Activated CD4-positive, alpha-beta T cell treated with anti-CD3 and anti-CD28 coated beads, Interleukin-2, amount 50 U/mL, for 16 hours (primary cell): ENCODE results near the gene TAF3.

Experiments
- DNase-seq: peaks from one replicate; pipeline ENCODE4 v3.0.0-alpha.2; 2020

The TAF3 gene

DNA sequence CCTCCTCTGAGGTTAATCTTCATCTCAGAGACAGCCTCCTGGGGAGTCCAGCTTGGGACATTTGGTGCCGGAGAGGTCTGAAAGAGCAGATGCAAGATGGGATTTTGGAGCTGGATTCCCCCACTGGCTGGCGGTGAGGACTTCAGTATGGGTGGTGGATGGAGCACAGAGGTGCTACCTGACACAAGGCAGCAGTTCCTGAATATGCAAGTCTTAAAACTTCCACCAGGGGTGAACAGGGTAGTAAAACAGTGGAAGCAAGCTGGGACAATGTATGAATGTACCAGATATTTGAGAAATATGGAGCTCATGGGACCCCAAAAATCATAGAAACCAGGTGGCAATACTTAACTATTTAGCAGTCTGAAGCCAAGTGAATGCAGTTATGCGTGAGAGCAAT, 4.8 kb upstream of the TAF3 start:
- DNase-seq: no peak

DNA sequence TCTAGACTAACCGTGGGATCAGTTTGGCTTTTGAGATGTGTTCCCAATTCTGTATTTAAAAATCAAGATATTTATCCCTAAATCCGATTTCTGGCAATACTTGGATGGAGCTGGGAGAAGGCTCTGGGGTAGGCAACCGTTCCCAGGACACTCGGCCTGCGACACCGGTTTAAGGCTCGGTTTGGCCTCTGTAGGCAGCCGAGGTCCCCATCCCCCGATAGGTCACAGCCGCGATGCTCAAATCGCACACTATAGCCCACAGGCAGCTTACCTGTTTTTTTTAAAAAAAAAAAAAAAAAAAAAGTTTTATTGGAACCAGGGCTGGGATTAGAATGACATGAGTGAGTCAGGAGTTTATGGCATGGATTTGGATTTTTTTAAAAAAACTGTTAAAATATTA, 729 bp upstream of the TAF3 start:
- DNase-seq: no peak

- no peak for DNase-seq
Observed at GRCh38 chr10:7817984-7818294, 366 bp upstream of the TAF3 start.

DNA sequence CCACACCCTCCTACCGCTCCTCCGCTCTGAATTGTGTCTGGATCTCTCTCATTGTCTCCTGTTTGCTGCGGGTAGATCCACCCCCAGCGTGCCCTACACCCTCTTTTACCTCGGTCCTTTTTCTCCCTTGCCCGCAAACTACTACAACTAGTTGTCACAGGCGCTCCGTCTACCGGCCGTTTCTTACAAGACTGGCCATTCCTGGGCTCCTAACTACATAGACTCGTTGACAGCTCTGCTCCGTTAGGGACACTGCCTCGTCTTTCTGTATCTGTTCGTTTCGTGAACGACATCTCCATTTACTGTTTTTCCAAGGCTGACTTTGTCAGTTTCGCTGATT, 786 bp downstream of the TAF3 start:
- DNase-seq: peak; percentile 43

DNA sequence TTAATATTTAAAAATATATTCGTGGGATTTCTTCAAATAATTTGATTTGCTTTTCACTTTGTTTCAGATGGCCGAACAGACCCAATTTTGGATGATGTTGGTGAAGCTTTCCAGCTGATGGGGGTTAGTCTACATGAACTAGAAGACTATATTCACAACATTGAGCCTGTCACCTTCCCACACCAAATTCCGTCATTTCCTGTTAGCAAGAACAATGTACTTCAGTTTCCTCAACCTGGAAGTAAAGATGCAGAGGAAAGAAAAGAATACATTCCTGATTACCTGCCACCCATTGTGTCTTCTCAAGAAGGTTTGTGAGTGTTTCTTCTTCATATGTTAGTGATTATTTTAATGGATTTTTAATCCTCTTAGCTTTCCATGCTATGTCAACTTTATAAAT, 5.9 kb downstream of the TAF3 start:
- no peak for DNase-seq

- no peak for DNase-seq
Observed at GRCh38 chr10:7826971-7827370, 8.7 kb downstream of the TAF3 start.

DNA sequence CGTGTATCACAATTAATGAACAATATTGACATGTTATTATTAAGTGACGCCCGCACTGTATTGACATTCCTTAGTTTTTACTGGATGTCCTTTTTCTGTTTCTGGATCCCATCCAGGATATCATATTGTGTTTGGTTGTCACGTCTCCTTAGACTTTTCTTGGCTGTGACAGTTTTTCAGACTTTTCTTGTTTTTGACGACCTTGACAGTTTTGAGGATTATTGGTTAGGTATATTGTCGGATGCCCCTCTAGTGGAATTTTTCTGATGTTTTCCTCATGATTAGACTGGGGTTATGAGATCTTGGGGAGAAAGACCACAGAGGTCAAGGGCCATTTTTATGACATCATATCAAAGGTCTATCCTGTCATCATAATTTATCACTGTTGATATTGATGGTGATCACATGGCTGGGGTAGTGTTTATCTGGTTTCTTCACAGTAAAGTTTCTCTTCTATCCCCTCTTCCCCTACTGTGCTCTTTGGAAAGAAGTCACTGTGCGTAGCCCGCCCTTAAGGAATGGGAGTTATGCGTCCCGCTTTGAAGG, 11.1 kb downstream of the TAF3 start:
- no peak for DNase-seq

DNA sequence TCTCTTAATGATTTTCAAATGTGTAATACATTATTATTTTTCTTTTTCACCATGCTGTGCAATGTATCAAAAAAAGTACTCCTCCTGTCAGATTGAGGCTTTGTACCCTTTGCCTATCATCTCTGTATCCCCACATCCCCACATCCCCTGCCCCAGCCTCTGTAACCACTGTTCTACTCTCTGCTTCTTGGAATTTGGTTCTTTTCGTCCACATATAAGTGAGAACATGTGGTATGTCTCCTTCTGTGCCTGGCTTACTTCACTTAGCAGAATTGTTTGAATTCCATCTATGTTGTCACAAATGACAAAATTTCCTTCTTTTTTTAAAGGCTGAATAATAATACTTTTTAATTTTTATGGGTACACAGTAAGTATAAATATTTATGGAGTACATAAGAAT, 13.8 kb downstream of the TAF3 start:
- DNase-seq: no peak

DNA sequence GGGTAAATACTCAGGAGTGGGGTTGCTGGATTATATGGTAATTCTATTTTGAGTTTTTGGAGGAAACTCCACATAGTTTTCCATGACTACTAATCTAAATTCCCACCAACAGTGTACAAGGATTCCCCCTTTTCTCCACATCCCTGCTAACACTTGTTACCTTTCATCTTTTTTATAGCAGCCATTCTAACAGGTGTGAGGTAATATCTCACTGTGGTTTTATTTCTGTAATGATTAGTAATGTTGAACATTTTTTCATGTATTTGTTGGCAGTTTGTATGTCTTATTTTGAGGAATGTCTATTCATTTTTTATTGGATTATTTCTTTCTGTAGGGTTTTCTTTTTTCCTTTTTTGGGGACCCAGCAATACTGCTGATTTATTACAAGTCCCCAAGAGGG, 14.9 kb downstream of the TAF3 start:
- no peak for DNase-seq

DNA sequence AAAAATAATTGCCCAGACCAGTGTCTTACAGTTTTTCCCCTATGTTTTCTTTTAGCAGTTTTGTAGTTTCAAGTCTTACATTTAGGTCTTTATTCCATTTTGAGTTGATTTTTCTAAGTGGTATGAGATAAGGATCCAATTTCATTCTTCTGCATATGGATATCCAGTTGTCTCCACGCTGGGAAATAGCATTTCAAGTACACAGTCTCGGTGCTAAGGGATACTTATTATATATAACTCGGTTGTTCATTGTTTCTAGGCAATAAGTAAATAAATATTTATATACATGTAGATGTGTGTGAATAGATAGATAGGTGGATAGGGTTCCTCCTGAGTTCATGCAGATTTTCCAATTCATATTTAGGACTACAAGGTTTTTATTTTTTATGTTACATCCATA, 16.0 kb downstream of the TAF3 start:
- DNase-seq: no peak

DNA sequence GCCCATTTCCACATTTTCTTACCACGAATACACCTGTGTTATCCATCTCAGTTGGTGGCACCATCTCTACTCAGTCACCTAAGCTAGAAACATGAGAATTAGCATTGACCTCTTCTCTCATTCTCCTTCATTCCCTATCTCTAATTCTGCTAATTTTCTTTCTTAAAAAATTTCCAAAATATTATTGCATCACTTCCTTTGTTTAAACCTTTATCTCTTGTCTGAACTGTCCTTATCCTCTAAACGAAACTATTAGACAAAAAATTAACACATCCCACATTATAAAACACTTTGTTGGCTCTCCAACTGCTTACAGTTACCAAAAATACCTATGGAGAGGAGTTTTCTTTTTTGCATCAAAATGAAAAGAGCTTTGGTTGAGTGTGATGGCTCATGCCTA, 18.3 kb downstream of the TAF3 start:
- DNase-seq: no peak

- DNase-seq: no peak
Observed at GRCh38 chr10:7846591-7846990, 28.3 kb downstream of the TAF3 start.

GRCh38 chr10:7853226-7853842, 35.0 kb downstream of the TAF3 start:
- DNase-seq: no peak

- DNase-seq: no peak
Observed at GRCh38 chr10:7853890-7854289, 35.6 kb downstream of the TAF3 start.

GRCh38 chr10:7855205-7855604, 36.9 kb downstream of the TAF3 start:
- DNase-seq: no peak

DNA sequence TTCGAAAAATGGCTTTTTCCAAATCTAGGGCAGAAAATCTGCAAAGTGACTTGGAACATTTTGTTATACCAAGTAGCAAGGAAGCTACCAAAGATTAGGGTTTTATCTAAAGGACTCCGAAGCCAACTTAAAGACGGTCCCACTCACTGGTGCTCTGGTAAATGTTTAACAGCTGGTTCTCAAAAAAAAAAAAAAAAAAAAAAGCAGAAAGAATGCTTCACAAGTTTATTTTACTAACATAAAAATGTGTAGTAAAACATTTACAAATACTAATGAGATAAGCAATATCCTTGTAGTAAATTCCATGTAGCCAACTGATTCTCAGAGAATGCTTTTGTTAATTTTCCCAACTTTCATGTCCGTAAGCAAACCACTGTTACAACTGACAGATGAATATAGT, 38.4 kb downstream of the TAF3 start:
- DNase-seq: no peak

DNA sequence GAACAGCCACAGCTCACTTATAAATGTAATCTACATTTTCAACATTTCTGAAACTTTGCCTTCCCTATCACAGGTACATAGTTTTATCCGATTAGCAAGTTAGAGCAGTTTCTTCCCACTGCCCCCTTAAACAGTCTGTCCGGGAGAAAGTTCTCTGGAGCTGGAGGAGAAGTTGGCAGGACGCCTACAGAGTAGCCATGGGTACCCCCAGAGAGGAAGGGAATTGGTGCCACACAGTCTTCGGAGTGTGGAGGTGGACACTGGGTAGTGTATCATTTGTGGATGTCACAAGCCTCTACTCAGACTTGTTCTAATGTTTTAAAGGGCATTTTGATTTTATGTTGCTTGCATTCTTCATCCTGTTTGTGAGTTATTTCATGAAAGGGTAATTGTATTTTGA, 39.0 kb downstream of the TAF3 start:
- DNase-seq: no peak

DNA sequence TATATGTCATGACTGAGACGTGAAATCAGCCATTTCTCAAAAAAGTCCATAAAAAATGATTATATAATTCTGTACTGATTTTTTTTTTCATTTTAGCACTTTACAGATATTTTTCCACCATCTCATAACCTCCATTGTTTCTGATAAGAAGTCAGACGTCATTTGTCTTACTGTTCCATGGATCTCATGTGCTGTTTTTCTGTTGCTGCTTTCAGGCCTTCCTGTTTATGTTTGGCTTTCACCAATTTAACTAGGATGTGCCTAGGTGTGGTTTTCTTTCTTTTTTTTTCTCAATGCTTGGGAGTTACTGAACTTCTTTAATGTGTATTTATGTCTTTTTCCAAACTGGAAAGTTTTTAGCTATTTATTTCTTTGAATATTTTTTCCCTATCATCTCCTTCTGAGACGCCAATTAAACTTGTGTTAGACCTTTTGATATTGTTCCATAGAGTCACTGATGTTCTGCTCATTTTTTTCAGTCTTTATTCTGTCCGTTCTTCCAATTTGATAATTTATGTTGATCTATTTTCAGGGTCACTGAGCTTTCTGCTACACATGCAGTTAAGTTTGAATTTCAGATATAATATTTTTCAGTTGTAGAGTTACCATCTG, 43.3 kb downstream of the TAF3 start:
- DNase-seq: no peak

DNA sequence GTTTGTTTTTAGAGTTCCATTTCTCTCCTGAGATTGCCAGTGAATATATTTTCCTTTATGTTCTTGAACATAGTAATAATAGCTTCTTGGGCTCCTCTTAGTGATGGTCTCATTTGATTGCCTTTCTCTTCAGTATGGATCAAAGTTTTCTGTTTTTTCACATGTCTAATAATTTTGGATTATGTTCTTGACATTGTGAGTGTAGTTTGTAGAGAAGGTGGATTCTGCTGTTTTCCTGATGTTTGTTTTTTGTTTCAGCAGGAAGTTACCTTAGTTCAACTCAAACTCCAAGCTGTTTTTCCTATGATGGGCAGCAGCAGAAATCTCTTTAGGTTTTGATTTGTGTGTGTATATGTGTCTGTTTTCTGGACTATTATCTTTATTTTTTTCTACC, 43.8 kb downstream of the TAF3 start:
- DNase-seq: no peak

DNA sequence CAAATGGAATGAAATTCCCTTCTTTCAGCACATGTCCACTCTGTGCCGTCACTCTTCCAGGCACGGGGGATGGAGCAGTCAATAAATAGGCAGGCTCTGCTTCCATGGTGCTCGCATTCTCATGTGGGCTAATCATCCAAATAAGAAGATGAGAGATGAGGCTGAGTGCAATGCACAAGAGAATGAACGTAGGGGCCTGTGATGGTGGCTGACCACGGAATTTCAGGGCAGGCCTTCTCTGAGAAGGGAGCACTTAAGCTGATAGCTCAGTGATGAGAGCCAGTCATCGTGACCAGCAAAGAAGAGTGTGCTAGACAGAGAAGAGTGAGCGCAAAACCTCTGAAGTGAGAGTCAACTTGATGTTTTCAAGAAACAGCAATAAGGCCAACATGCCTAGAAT, 47.9 kb downstream of the TAF3 start:
- DNase-seq: no peak

DNA sequence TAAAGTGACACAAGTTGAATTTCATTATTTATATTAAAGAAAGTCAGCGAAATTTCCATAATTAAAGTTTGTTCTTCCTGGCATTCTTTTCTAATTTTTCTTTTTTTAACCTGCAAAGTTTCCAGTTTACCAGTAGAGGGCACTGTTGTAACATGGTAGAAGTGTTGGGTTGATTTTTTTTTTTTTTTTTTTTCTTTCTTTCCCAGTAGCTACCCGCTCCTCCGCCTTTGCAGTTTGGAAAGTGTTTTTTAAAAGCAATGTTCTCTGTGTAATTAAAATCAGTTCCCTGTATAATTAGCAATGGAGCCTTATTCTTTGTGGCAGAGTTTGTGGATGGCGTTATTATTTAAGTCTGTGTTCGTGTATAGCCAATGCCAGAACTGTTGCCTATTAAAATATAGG, 53.7 kb downstream of the TAF3 start:
- DNase-seq: peak; percentile 22

- no peak for DNase-seq
Observed at GRCh38 chr10:7874864-7875263, 56.6 kb downstream of the TAF3 start.

GRCh38 chr10:7876541-7877127, 58.3 kb downstream of the TAF3 start:
- DNase-seq: no peak

GRCh38 chr10:7881119-7881518, 62.8 kb downstream of the TAF3 start:
- DNase-seq: no peak

- no peak for DNase-seq
Observed at GRCh38 chr10:7886056-7886455, 67.8 kb downstream of the TAF3 start.
